ENCODE data around the gene TOMM5. TPM values are rescaled to one million over a fixed set of nuclear protein-coding genes. Genes with fewer than 3 reads are reported as not detected.

Gene TOMM5
- total RNA-seq = 143 and 146 TPM in 2 replicates

DNA sequence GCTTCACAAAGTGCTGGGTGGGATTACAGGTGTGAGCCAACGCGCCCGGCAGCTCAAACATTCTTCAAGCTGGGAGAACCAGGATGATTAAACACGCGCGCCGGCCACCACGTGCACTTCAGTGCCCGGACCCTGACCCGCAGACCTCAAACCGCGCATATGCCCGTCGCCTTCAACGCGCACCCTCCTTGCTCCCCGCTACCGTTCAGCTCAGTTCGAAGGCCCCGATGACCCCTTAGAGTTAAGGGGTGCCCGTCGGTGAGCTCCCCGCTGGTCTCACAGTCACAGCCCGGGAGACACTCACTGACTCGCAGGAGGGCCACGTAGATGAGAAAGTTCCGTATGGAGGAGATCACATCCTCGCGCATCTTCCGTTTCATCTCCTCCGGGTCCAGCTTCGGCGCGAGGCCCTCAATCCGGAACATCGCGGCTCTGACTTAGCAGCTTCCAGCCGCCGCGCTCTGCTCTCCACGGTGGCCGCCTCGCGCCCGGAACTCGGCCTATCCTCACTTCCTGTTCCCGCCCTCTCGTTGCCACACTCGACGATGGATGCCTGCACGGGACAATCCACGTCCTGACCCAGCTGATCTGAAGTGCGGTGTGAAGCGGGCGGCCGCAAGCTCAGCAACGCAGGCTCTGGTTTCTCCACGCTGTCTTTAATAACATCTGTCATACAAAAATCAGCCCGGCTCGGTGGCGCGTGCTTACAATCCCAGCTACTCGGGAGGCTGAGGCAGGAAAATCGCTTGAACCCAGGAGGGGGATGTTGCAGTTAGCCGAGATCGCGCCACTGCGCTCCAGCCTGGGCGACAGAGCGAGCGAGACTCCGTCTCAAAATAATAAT is at the start of gene TOMM5:
TSS of gene TOMM5 (minus strand) at position 490 of the 844 bp plus-strand sequence. CDS start at position 425, 65 bp downstream.

DNA sequence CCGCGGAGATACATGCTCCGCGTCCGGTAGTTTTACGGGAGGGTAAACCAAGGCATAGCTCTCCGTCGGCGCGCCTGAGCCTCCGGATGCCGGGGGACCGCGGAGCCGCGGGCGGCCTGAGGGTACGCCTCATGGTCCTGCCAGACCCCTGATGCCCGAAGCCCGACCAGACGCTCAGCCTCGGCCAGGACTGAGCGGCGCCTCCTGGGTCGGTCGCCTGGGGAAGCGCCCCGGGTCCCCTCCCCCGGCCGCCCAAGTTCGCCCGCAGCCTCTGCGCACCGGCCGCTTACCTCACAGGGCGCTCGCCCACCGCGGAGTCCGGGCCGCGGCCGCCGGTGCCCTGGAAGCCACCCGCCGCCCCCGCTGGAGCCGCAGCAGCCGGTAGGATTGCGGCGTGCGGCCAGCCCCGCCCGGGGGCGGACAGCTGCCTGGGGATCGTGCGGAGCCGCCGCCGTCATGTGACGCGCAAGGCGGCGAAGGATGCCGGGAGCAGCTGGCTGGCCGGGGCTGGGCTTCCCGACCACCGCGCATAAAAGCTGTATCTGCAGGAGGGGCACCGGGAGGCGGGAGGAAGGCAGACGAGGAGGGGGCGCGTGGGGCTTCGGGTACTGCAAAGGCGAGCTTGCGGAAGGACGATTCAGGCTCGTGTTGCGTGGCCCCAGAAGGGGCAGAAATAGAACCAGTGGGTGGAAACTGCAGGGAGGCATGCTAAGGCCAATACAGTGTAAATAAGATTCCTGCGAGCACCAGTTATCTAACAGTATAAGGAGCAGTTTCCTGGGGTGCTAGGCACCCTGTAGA is 16.3 kb downstream of the TOMM5 start, which contains the start of gene FBXO10:
TSS of gene FBXO10 (minus strand) at position 460 of the 801 bp plus-strand sequence. CDS start 34,612 bp downstream, outside the sequence.

Other genes with a start within 250 kb of the TOMM5 start
- gene GRHPR, start 169.9 kb downstream of the TOMM5 start, total RNA-seq = 87.8 and 117 TPM in 2 replicates
- gene ZBTB5, start 127.1 kb downstream of the TOMM5 start, total RNA-seq = 10.1 and 11.3 TPM in 2 replicates
- 33.7 and 36.2 TPM in 2 replicates for gene POLR1E, start 106.6 kb downstream of the TOMM5 start, total RNA-seq
- gene FBXO10, start 16.2 kb downstream of the TOMM5 start, total RNA-seq = 4.8 and 7.2 TPM in 2 replicates
- under 0.01 TPM in 1 of 2 replicates, not detected in the other for gene FRMPD1, start 58.4 kb upstream of the TOMM5 start, total RNA-seq
- gene TRMT10B, start 161.2 kb upstream of the TOMM5 start, total RNA-seq = 2.2 and 3.2 TPM in 2 replicates
- gene EXOSC3, start 192.5 kb upstream of the TOMM5 start, total RNA-seq = 22.0 and 33.5 TPM in 2 replicates
- gene DCAF10, start 208.2 kb upstream of the TOMM5 start, total RNA-seq = 45.3 and 48.2 TPM in 2 replicates

Measured in tracheal epithelial cell (primary cell).